IMR-90 (cell line): ENCODE results near the gene TWSG1.
"Not testable (repeated sequence)": the region's sequence is repeated elsewhere in the genome, so short reads cannot be mapped to it uniquely, and the experiment has no call there.

Experiments
- CHD1 ChIP-seq: IDR thresholded peaks from 2 replicates; pipeline ENCODE4 v1.6.1; 2012; ENCODE audit warnings: low read depth, low read length, improper control_type of control experiment
- CTCF ChIP-seq: conservative IDR thresholded peaks from 2 replicates; pipeline ENCODE4 v1.5.1; 2012; ENCODE audit warnings: mild to moderate bottlenecking, low read depth, low read length, improper control_type of control experiment
- MAFK ChIP-seq: IDR thresholded peaks from 2 replicates; pipeline ENCODE4 v1.6.1; 2012; ENCODE audit warnings: low read depth, low read length, improper control_type of control experiment
- POLR2A ChIP-seq: IDR thresholded peaks from 2 replicates; pipeline ENCODE4 v1.6.1; 2012; ENCODE audit warnings: mild to moderate bottlenecking, low read depth, low read length

DNA sequence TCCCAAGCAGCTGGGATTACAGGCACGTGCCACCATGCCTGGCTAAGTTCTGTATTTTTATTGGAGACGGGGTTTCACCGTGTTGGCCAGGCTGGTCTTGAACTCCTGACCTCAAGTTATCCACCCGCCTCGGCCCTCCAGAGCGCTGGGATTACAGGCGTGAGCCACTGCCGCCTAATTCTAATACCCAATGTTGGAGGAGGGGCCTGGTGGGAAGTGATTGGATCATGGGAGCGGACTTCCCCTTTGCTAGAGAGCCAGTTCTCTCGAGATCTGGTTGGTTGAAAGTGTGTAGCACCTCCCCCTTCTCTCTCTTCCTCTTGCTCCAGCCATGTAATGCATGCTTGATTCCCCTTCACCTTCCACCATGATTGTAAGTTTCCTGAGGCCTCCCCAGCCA is 98.5 kb downstream of the TWSG1 start:
- not testable (repeated sequence) for TF ChIP-seq POLR2A, CTCF, MAFK, CHD1
